Endothelial cell of umbilical vein (primary cell): Measurements from ENCODE around the gene MACROD2. TPM values are rescaled to one million over a fixed set of nuclear protein-coding genes. Genes with fewer than 3 reads are reported as not detected.

Source experiments
- BruUV-seq: library from RNA; stranded (reverse); fragments of 400-500 nt; replicated peaks from 2 replicates; lab custom pipeline; 2021; lab: Mats Ljungman, UMichigan
- CTCF ChIA-PET: fragments of 300-600, 350-600 bp; sonication (Branson Sonifier 250); formaldehyde crosslinking; loops from one replicate; lab custom pipeline; 2021; ENCODE audit warnings: antibody characterized with exemption, inconsistent platforms; lab: Charles Lee
- POLR2A ChIA-PET: fragments of 300-600, 350-600 bp; sonication (Branson Sonifier 250); formaldehyde crosslinking; loops from one replicate; lab custom pipeline; 2021; ENCODE audit warnings: antibody characterized with exemption, inconsistent platforms; lab: Charles Lee
- DNase-seq: peaks from one replicate; pipeline ENCODE4 v3.0.0-alpha.2; 2011; ENCODE audit warnings: low read depth, low spot score
- FAIRE-seq: peaks from 2 replicates; lab custom pipeline; 2011; peaks lifted over from hg19 to GRCh38; lab: Jason Lieb, UNC
- H2AFZ ChIP-seq: 2 replicates; pipeline ENCODE4 v1.6.0; 2012; ENCODE audit warnings: low read depth, low read length, control low read depth, inconsistent platforms
- H3K27ac ChIP-seq: 2 replicates; pipeline ENCODE4 v1.5.1; 2011; ENCODE audit warnings: low read depth, mild to moderate bottlenecking, control low read depth, low read length, moderate library complexity; ENCODE audit not compliant: insufficient read depth
- H3K27me3 ChIP-seq, 2 experiments: 2 replicates each; pipeline versions ENCODE4 v1.6.0 to v1.6.1; 2011; ENCODE audit warnings: low read length in 2 of 2, mixed read lengths in 1 of 2; ENCODE audit not compliant: control insufficient read depth in 2 of 2, insufficient read depth in 2 of 2
- H3K36me3 ChIP-seq, 2 experiments: 2 replicates in 1 of 2; 3 replicates in 1 of 2; pipeline ENCODE4 v1.5.1; 2011; ENCODE audit warnings: low read length in 2 of 2, mild to moderate bottlenecking in 1 of 2, moderate library complexity in 1 of 2; ENCODE audit not compliant: control insufficient read depth in 2 of 2, insufficient read depth in 2 of 2; ENCODE audit errors: extremely low read depth in 1 of 2
- H3K4me1 ChIP-seq: 3 replicates; pipeline ENCODE4 v1.5.1; 2011; ENCODE audit warnings: mild to moderate bottlenecking, low read length; ENCODE audit not compliant: control insufficient read depth, insufficient read depth; ENCODE audit errors: extremely low read depth
- H3K4me2 ChIP-seq: 2 replicates; pipeline ENCODE4 v1.6.1; 2011; ENCODE audit warnings: low read length, control low read depth, mixed read lengths; ENCODE audit not compliant: insufficient read depth
- H3K4me3 ChIP-seq, 3 experiments: fragments of 200-600 bp in 1 of 3; sonication (generic), shearing (Covaris generic) in 1 of 3; replicated peaks in 1 of 3; 2 replicates each; pipeline ENCODE4 v1.5.1; 2011 to 2016; ENCODE audit warnings: control low read depth in 3 of 3, low read length in 3 of 3, mild to moderate bottlenecking in 2 of 3, inconsistent platforms in 1 of 3, low read depth in 1 of 3, moderate library complexity in 1 of 3; ENCODE audit not compliant: insufficient read depth in 1 of 3
- H3K79me2 ChIP-seq: 2 replicates; pipeline ENCODE4 v1.6.0; 2012; ENCODE audit warnings: low read length, inconsistent platforms; ENCODE audit not compliant: control insufficient read depth, insufficient read depth
- H3K9ac ChIP-seq: replicated peaks from 2 replicates; pipeline ENCODE3; 2011; ENCODE audit warnings: low read length, control low read depth; ENCODE audit not compliant: insufficient read depth; ENCODE audit errors: extremely low read depth
- H3K9me1 ChIP-seq: replicated peaks from 3 replicates; pipeline ENCODE4 v1.6.0; 2011; ENCODE audit warnings: mild to moderate bottlenecking, low read length; ENCODE audit not compliant: control insufficient read depth, insufficient read depth; ENCODE audit errors: extremely low read depth
- H3K9me3 ChIP-seq: replicated peaks from 2 replicates; pipeline ENCODE4 v1.5.1; 2012; ENCODE audit warnings: low read length, inconsistent platforms; ENCODE audit not compliant: control insufficient read depth, insufficient read depth
- H4K20me1 ChIP-seq: replicated peaks from 2 replicates; pipeline ENCODE3; 2011; ENCODE audit warnings: mild to moderate bottlenecking, low read length; ENCODE audit not compliant: control insufficient read depth, insufficient read depth; ENCODE audit errors: extremely low read depth
- CTCF ChIP-seq, 2 donors: IDR thresholded peaks; 1 replicate in 1 of 2; 2 replicates in 1 of 2; pipeline ENCODE4 v1.5.1; 2011; ENCODE audit warnings: low read length in 2 of 2, mild to moderate bottlenecking in 2 of 2, moderate library complexity in 2 of 2, control low read depth in 1 of 2, inconsistent platforms in 1 of 2, low read depth in 1 of 2; ENCODE audit not compliant: insufficient read depth in 1 of 2; ENCODE audit errors: extremely low read depth in 1 of 2
- EZH2 ChIP-seq: IDR thresholded peaks from 2 replicates; pipeline ENCODE4 v1.6.1; 2012; ENCODE audit warnings: borderline replicate concordance, low read depth, mild to moderate bottlenecking, moderate library complexity, low read length, inconsistent platforms; ENCODE audit not compliant: severe bottlenecking
- FOS ChIP-seq: IDR thresholded peaks from 2 replicates; pipeline ENCODE4 v1.6.1; 2011; ENCODE audit warnings: mild to moderate bottlenecking, low read length, moderate library complexity, borderline replicate concordance; ENCODE audit not compliant: insufficient read depth
- GATA2 ChIP-seq: IDR thresholded peaks from 2 replicates; pipeline ENCODE4 v1.7.0; 2011; ENCODE audit warnings: low read depth, mild to moderate bottlenecking, moderate library complexity, mixed read lengths, low read length; ENCODE audit not compliant: insufficient read length, insufficient read depth
- JUN ChIP-seq: IDR thresholded peaks from 2 replicates; pipeline ENCODE4 v1.6.1; 2011; ENCODE audit warnings: borderline replicate concordance, low read depth; ENCODE audit not compliant: insufficient read length, insufficient read depth
- MAX ChIP-seq: IDR thresholded peaks from 2 replicates; pipeline ENCODE4 v1.6.1; 2011; ENCODE audit not compliant: insufficient read depth, insufficient read length
- MYC ChIP-seq: IDR thresholded peaks from one replicate; pipeline ENCODE4 v1.6.1; 2011; ENCODE audit warnings: mild to moderate bottlenecking, low read depth, low read length
- POLR2A ChIP-seq: IDR thresholded peaks from 2 replicates; pipeline ENCODE4 v1.6.1; 2012; ENCODE audit warnings: low read depth, mild to moderate bottlenecking, control low read depth, low read length
- POLR2AphosphoS5 ChIP-seq: IDR thresholded peaks from 2 replicates; pipeline ENCODE4 v1.6.1; 2012; ENCODE audit warnings: low read depth, mild to moderate bottlenecking, control low read depth, low read length, moderate library complexity; ENCODE audit not compliant: insufficient read depth
- dilution Hi-C: fragments of 300-500 bp; cut with MboI; formaldehyde crosslinking; loops from one replicate; pipeline ENCODE4 v1.15.0; 2019; ENCODE audit warnings: low sequenced_read_pairs; ENCODE audit not compliant: extremely low pct_ligation_motif_present
- intact Hi-C: fragments of 100-400 bp; cut with micrococcal nuclease; formaldehyde crosslinking; loops from one replicate; pipeline ENCODE4 v1.10.0; 2022
- polyA plus RNA-seq, 4 experiments: library from polyadenylated mRNA; depleted of rRNA in 3 of 4; stranded (reverse) in 3 of 4; unstranded in 1 of 4; fragments of >200 nt; gene quantifications; 2 replicates each; pipeline versions ENCODE4 v1.2.1 to v1.2.3, GENCODE V29; 2011 to 2012; ENCODE audit warnings: missing spikeins in 1 of 4
- total RNA-seq: library from RNA; stranded (reverse); gene quantifications from 2 replicates; pipeline ENCODE4 v1.2.3, GENCODE V29; 2021

The MACROD2 gene
- total and polyA plus RNA-seq, 2 donors (not counting 3 experiments of a cell fraction or from before 2014, with no cell fraction given) = 0.11 to 0.73 TPM

- TF ChIP-seq JUN (no peak), FOS (no peak), MYC (no peak), MAX (no peak), GATA2 (no peak), CTCF (IDR thresholded peaks at IDR 0.05; ENCODE audit: extremely low read depth in 1 of 2, insufficient read depth in 1 of 2, low read depth in 1 of 2, low read length in 2 of 2) (no peak), POLR2AphosphoS5 (no peak), POLR2A (no peak), EZH2 (no peak)
- H3K79me2 ChIP-seq = no peaks in the 10 kb centered on the region
- H3K27me3 ChIP-seq = peaks cover 0 to 2% of the 10 kb centered on the region in 2 experiments
- no TSS peak for BruUV-seq
- dilution Hi-C loops = no loop called here
- DNase-seq (no peak), FAIRE-seq (no peak)
- no peaks in the 10 kb centered on the region for H4K20me1 ChIP-seq
- no peaks in the 10 kb centered on the region for H3K36me3 ChIP-seq
- intact Hi-C loops = no loop called here
- no peak overlapping the region for H3K9ac ChIP-seq
- H3K9me1 ChIP-seq = no peaks in the 10 kb centered on the region
- POLR2A ChIA-PET = no interaction called here
- H3K27ac ChIP-seq = no peak overlapping the region
- H3K4me3 ChIP-seq = no peak overlapping the region
- H2AFZ ChIP-seq = no peak overlapping the region
- CTCF ChIA-PET = no interaction called here
- H3K4me2 ChIP-seq = no peak overlapping the region
- H3K9me3 ChIP-seq = no peaks in the 10 kb centered on the region
- H3K4me1 ChIP-seq = no peaks in the 10 kb centered on the region
These were observed 555.3 kb downstream of the MACROD2 start for GRCh38 chr20:14550655-14551054.
